Smooth muscle cell (in vitro differentiated cells): ENCODE results near the gene ZNF493. TPM values are rescaled to one million over a fixed set of nuclear protein-coding genes. Genes with fewer than 3 reads are reported as not detected.

Experiments
- DNase-seq: peaks from one replicate; lab custom pipeline; 2025; ENCODE audit not compliant: unreplicated experiment; lab: John Stamatoyannopoulos, UW
- H2AFZ ChIP-seq: fragments of 200-600 bp; sonication (generic); 2 replicates; pipeline ENCODE4 v1.6.0; 2016; ENCODE audit warnings: antibody characterized with exemption, low read depth, mild to moderate bottlenecking
- H3F3A ChIP-seq: fragments of 200-600 bp; sonication (generic); 2 replicates; pipeline ENCODE4 v1.6.0; 2017; ENCODE audit warnings: antibody characterized with exemption, low read depth
- H3K27ac ChIP-seq: fragments of 200-600 bp; sonication (generic); 2 replicates; pipeline ENCODE4 v1.5.1; 2016; ENCODE audit warnings: low read depth, mild to moderate bottlenecking
- H3K27me3 ChIP-seq: fragments of 200-600 bp; sonication (generic); 2 replicates; pipeline ENCODE4 v1.6.1; 2016; ENCODE audit warnings: low read depth, mild to moderate bottlenecking
- H3K36me3 ChIP-seq: fragments of 200-600 bp; sonication (generic); 2 replicates; pipeline ENCODE4 v1.5.1; 2016; ENCODE audit warnings: low read depth
- H3K4me1 ChIP-seq: fragments of 200-600 bp; sonication (generic); 2 replicates; pipeline ENCODE4 v1.5.1; 2016; ENCODE audit warnings: low read depth
- H3K4me2 ChIP-seq: fragments of 200-600 bp; sonication (generic); 2 replicates; pipeline ENCODE4 v1.6.0; 2016; ENCODE audit warnings: mild to moderate bottlenecking
- H3K4me3 ChIP-seq: fragments of 200-600 bp; sonication (generic); 2 replicates; pipeline ENCODE4 v1.5.1; 2016; ENCODE audit warnings: mild to moderate bottlenecking
- H3K79me2 ChIP-seq: fragments of 200-600 bp; sonication (generic); 2 replicates; pipeline ENCODE4 v1.6.0; 2016; ENCODE audit warnings: low read depth, mild to moderate bottlenecking
- H3K9ac ChIP-seq: fragments of 200-600 bp; sonication (generic); 2 replicates; pipeline ENCODE4 v1.6.0; 2016; ENCODE audit warnings: low read depth
- H3K9me3 ChIP-seq: fragments of 200-600 bp; sonication (generic); replicated peaks from 2 replicates; pipeline ENCODE4 v1.5.1; 2016; ENCODE audit warnings: low read depth
- H4K20me1 ChIP-seq: fragments of 200-600 bp; sonication (generic); 2 replicates; pipeline ENCODE4 v1.6.0; 2016; ENCODE audit warnings: low read depth
- CTCF ChIP-seq: fragments of 200-600 bp; sonication (generic); IDR thresholded peaks from 2 replicates; pipeline ENCODE4 v1.5.1; 2017; ENCODE audit warnings: borderline replicate concordance, mild to moderate bottlenecking, antibody characterized with exemption; ENCODE audit not compliant: insufficient read depth, poor library complexity, severe bottlenecking
- WGBS: methylation state at CpG from one replicate; pipeline ENCODE4 v1.1.7; 2016; ENCODE audit warnings: low lambda C conversion rate; 5-methylcytosine and 5-hydroxymethylcytosine counted together
- polyA plus RNA-seq: library from polyadenylated mRNA; unstranded; fragments of >200 nt; fragmentation: Nextera tagmentation; extraction: Ambion mirVana; gene quantifications from 2 replicates; pipeline ENCODE4 v1.2.1, GENCODE V29; 2016
- total RNA-seq: library from RNA; depleted of rRNA; stranded (reverse); fragments of >200 nt; gene quantifications from 2 replicates; pipeline ENCODE4 v1.2.3, GENCODE V29; 2014

Gene ZNF493
- total and polyA plus RNA-seq, 2 experiments from 2014 or later: 2.6 to 20.3 TPM

GRCh38 chr19:21362291-21362690 lies 34.6 kb upstream of the ZNF493 start:
- H3K79me2 ChIP-seq: peaks cover 40% of the 10 kb centered on the region
- H3K27ac ChIP-seq: no peak overlapping the region
- no peak overlapping the region for H3K4me3 ChIP-seq
- H3K9me3 ChIP-seq: no peaks in the 10 kb centered on the region
- H3K9ac ChIP-seq: no peak overlapping the region
- H3F3A ChIP-seq: no peaks in the 10 kb centered on the region
- TF ChIP-seq CTCF: no peak
- no peaks in the 10 kb centered on the region for H4K20me1 ChIP-seq
- H3K36me3 ChIP-seq: no peaks in the 10 kb centered on the region
- H3K4me2 ChIP-seq: no peak overlapping the region
- no peak for DNase-seq
- no peak overlapping the region for H2AFZ ChIP-seq
- no peaks in the 10 kb centered on the region for H3K27me3 ChIP-seq
- 91% methylated on average over 3 of the region's 3 CpGs for WGBS
- H3K4me1 ChIP-seq: no peaks in the 10 kb centered on the region

- H3K36me3 ChIP-seq: peaks cover 42% of the 10 kb centered on the region
- H3K9ac ChIP-seq: no peak overlapping the region
- H3K27me3 ChIP-seq: no peaks in the 10 kb centered on the region
- no peaks in the 10 kb centered on the region for H3K4me1 ChIP-seq
- no peak for TF ChIP-seq CTCF
- no peaks in the 10 kb centered on the region for H4K20me1 ChIP-seq
- H2AFZ ChIP-seq: no peak overlapping the region
- peaks cover 57% of the 10 kb centered on the region for H3K9me3 ChIP-seq
- DNase-seq: no peak
- H3F3A ChIP-seq: no peaks in the 10 kb centered on the region
- no peak overlapping the region for H3K4me3 ChIP-seq
- 94% methylated on average over 4 of the region's 4 CpGs for WGBS
- H3K79me2 ChIP-seq: no peaks in the 10 kb centered on the region
- no peak overlapping the region for H3K27ac ChIP-seq
- no peak overlapping the region for H3K4me2 ChIP-seq
Observed at GRCh38 chr19:21383980-21384582, 12.9 kb upstream of the ZNF493 start.

- peaks cover 40% of the 10 kb centered on the region for H3K79me2 ChIP-seq
Observed at GRCh38 chr19:21396121-21396520, 812 bp upstream of the ZNF493 start.

More at GRCh38 chr19:21396121-21396520, 812 bp upstream of the ZNF493 start:
- Histone ChIP-seq H3K4me2 (no peak overlapping the region), H3K36me3 (peaks cover 7% of the 10 kb centered on the region), H3K9ac (no peak overlapping the region), H3K4me1 (peaks cover 7% of the 10 kb centered on the region), H3F3A (no peaks in the 10 kb centered on the region), H4K20me1 (no peaks in the 10 kb centered on the region), H2AFZ (no peak overlapping the region), H3K27me3 (no peaks in the 10 kb centered on the region), H3K9me3 (peaks cover 3% of the 10 kb centered on the region), H3K4me3 (no peak overlapping the region), H3K27ac (no peak overlapping the region)
- DNase-seq: no peak
- 95% methylated on average over 10 of the region's 10 CpGs for WGBS
- TF ChIP-seq CTCF: no peak
